ENCODE data around the gene PIP5K1B. TPM values are rescaled to one million over a fixed set of nuclear protein-coding genes. Genes with fewer than 3 reads are reported as not detected.
A peak's percentile ranks its signal among the peaks of the same experiment; 100 is the strongest.
"Not testable (repeated sequence)": the region's sequence is repeated elsewhere in the genome, so short reads cannot be mapped to it uniquely, and the experiment has no call there.

Gene PIP5K1B
- total and polyA plus RNA-seq, 2 experiments from 2014 or later, result 3.7 to 10.2 TPM

GRCh38 chr9:68698943-68699509, 6.0 kb upstream of the PIP5K1B start:
- Histone ChIP-seq H3K27ac (no peak overlapping the region), H3K4me2 (no peak overlapping the region), H3K9me2 (replicated peaks; ENCODE audit: insufficient read depth) (no peaks in the 10 kb centered on the region), H4K20me1 (ENCODE audit: insufficient read depth, poor library complexity, severe bottlenecking) (no peaks in the 10 kb centered on the region), H3K9me3 (ENCODE audit: low read depth) (no peaks in the 10 kb centered on the region), H3K79me2 (no peaks in the 10 kb centered on the region), H2AFZ (no peak overlapping the region), H3K4me3 (no peak overlapping the region), H3K36me3 (replicated peaks; ENCODE audit: insufficient read depth, low read depth) (no peaks in the 10 kb centered on the region), H3K4me1 (ENCODE audit: insufficient read depth) (no peaks in the 10 kb centered on the region), H3K27me3 (no peaks in the 10 kb centered on the region)
- DNase-seq (ENCODE audit: low spot score), result no peak
- 92% methylated on average over 6 of the region's 6 CpGs for WGBS (ENCODE audit: low lambda C conversion rate, missing lambda C conversion rate)
- TF ChIP-seq CTCF (IDR thresholded peaks at IDR 0.05; ENCODE audit: poor library complexity) (no peak), EZH2 (IDR thresholded peaks at IDR 0.05; ENCODE audit: borderline replicate concordance) (no peak), EZH2phosphoT487 (IDR thresholded peaks at IDR 0.05; ENCODE audit: low read depth, severe bottlenecking, unreplicated experiment) (no peak)

- not testable (repeated sequence) for H3K4me3 ChIP-seq; H3K27ac ChIP-seq; H3K4me1 ChIP-seq (ENCODE audit: insufficient read depth); H2AFZ ChIP-seq; H3K79me2 ChIP-seq; DNase-seq (ENCODE audit: low spot score); H3K9me2 ChIP-seq (replicated peaks; ENCODE audit: insufficient read depth); H4K20me1 ChIP-seq (ENCODE audit: insufficient read depth, poor library complexity, severe bottlenecking); H3K36me3 ChIP-seq (replicated peaks; ENCODE audit: insufficient read depth, low read depth); H3K4me2 ChIP-seq; H3K9me3 ChIP-seq (ENCODE audit: low read depth); H3K27me3 ChIP-seq
- 73% methylated on average over 2 of the region's 2 CpGs for WGBS (ENCODE audit: low lambda C conversion rate, missing lambda C conversion rate)
Measured at GRCh38 chr9:68699625-68700024, 5.4 kb upstream of the PIP5K1B start.

GRCh38 chr9:68702493-68702892, 2.5 kb upstream of the PIP5K1B start:
- 78% methylated on average over 3 of the region's 3 CpGs for WGBS (ENCODE audit: low lambda C conversion rate, missing lambda C conversion rate)
- peaks cover 4% of the 10 kb centered on the region for H3K4me1 ChIP-seq (ENCODE audit: insufficient read depth)
- DNase-seq (ENCODE audit: low spot score), result peak; percentile 47
- H3K79me2 ChIP-seq, result peaks cover 2% of the 10 kb centered on the region
- peaks cover 13% of the 10 kb centered on the region for H3K27me3 ChIP-seq
- no peak overlapping the region for H3K4me3 ChIP-seq
- no peak overlapping the region for H3K4me2 ChIP-seq
- H2AFZ ChIP-seq, result no peak overlapping the region
- no peaks in the 10 kb centered on the region for H3K36me3 ChIP-seq (replicated peaks; ENCODE audit: insufficient read depth, low read depth)
- TF ChIP-seq CTCF (IDR thresholded peaks at IDR 0.05; ENCODE audit: poor library complexity) (no peak), EZH2phosphoT487 (IDR thresholded peaks at IDR 0.05; ENCODE audit: low read depth, severe bottlenecking, unreplicated experiment) (no peak), EZH2 (IDR thresholded peaks at IDR 0.05; ENCODE audit: borderline replicate concordance) (no peak)
- H3K9me2 ChIP-seq (replicated peaks; ENCODE audit: insufficient read depth), result no peaks in the 10 kb centered on the region
- no peaks in the 10 kb centered on the region for H4K20me1 ChIP-seq (ENCODE audit: insufficient read depth, poor library complexity, severe bottlenecking)
- H3K9me3 ChIP-seq (ENCODE audit: low read depth), result no peaks in the 10 kb centered on the region
- H3K27ac ChIP-seq, result no peak overlapping the region

- TF ChIP-seq EZH2phosphoT487 (IDR thresholded peaks at IDR 0.05; ENCODE audit: low read depth, severe bottlenecking, unreplicated experiment) (no peak), CTCF (IDR thresholded peaks at IDR 0.05; ENCODE audit: poor library complexity) (no peak), EZH2 (IDR thresholded peaks at IDR 0.05; ENCODE audit: borderline replicate concordance) (no peak)
- H3K9me2 ChIP-seq (replicated peaks; ENCODE audit: insufficient read depth), result no peaks in the 10 kb centered on the region
- H3K4me2 ChIP-seq, result peak overlapping the region; percentile 98
- H3K79me2 ChIP-seq, result peaks cover 10% of the 10 kb centered on the region
- H3K36me3 ChIP-seq (replicated peaks; ENCODE audit: insufficient read depth, low read depth), result no peaks in the 10 kb centered on the region
- H2AFZ ChIP-seq, result no peak overlapping the region
- 75% methylated on average over 6 of the region's 6 CpGs for WGBS (ENCODE audit: low lambda C conversion rate, missing lambda C conversion rate)
- DNase-seq (ENCODE audit: low spot score), result no peak
- H3K9me3 ChIP-seq (ENCODE audit: low read depth), result no peaks in the 10 kb centered on the region
- peaks cover 19% of the 10 kb centered on the region for H3K27me3 ChIP-seq
- peaks cover 4% of the 10 kb centered on the region for H3K4me1 ChIP-seq (ENCODE audit: insufficient read depth)
- H4K20me1 ChIP-seq (ENCODE audit: insufficient read depth, poor library complexity, severe bottlenecking), result no peaks in the 10 kb centered on the region
- no peak overlapping the region for H3K27ac ChIP-seq
- H3K4me3 ChIP-seq, result no peak overlapping the region
Measured at GRCh38 chr9:68703672-68704071, 1.4 kb upstream of the PIP5K1B start.

Measured in hepatocyte (in vitro differentiated cells).